ENCODE data around the gene ABCB11.

Gene ABCB11

DNA sequence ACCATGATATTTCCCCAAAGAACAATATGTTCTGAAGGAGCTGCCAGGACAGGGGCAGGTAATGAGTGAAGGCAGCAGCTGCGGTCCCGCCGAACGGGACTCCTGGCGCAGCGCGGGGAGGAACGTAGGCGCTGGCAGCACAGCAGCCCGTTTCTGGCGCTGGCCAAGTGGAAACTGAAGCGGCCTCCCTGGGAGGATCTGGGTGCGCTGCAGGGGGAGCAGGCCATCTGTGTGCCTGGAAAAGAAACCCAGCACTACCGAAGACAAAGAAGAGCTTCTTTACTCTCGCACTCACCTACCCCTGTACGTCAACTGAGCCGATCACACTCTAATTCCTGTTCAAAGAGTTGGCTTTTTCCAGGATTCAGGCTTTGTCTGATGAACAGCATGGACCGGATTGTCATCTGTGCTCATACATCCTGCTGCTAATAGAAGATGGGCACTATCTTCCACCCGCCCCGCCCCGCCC is 118.2 kb downstream of the ABCB11 start:
- no peak for DNase-seq (ENCODE audit: extremely low spot score)
- CTCF ChIA-PET = no interaction called here
- POLR2A ChIA-PET = no interaction called here
- no peak for TF ChIP-seq CTBP1 (IDR thresholded peaks at IDR 0.05; ENCODE audit: borderline replicate concordance)

DNA sequence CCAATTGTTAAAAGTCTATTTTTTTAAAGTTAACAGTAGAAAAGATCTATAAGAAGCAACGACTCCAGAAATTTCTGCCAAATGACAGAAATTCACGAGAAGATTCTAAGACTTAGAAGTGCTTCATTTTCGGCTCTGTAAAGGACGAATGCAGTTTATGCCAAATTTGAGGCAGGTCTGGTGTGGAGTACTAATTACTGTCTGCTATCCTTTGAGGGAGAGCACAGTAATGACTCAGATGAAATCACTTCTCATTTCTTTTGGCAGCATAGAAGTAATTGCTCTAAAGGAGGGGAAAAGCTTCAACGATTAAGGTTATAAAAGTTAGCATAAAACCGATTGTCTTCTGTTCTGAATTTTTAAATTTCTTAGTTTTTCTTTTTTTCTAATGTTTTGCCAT is 118.7 kb downstream of the ABCB11 start:
- ChIA-PET POLR2A (no interaction called here), CTCF (no interaction called here)
- no peak for DNase-seq (ENCODE audit: extremely low spot score)
- no peak for TF ChIP-seq ZNF384 (IDR thresholded peaks at IDR 0.05)
- TF ChIP-seq FOXA1 (IDR thresholded peaks at IDR 0.05) = no peak
- no peak for TF ChIP-seq L3MBTL2 (conservative IDR thresholded peaks at IDR 0.05)
- TF ChIP-seq TARDBP (IDR thresholded peaks at IDR 0.05) = no peak
- no peak for TF ChIP-seq FOXK2 (IDR thresholded peaks at IDR 0.05)
- no peak for TF ChIP-seq FOXM1 (IDR thresholded peaks at IDR 0.05; ENCODE audit: borderline replicate concordance)
- no peak for TF ChIP-seq ELF4 (IDR thresholded peaks at IDR 0.05)
- TF ChIP-seq SP1 (IDR thresholded peaks at IDR 0.05) = no peak
- no peak for TF ChIP-seq CTBP1 (IDR thresholded peaks at IDR 0.05; ENCODE audit: borderline replicate concordance)
- TF ChIP-seq LEF1 (IDR thresholded peaks at IDR 0.05; ENCODE audit: borderline replicate concordance) = no peak
- TF ChIP-seq BHLHE40 (IDR thresholded peaks at IDR 0.05; ENCODE audit: borderline replicate concordance) = no peak
- TF ChIP-seq, protein P1, sequence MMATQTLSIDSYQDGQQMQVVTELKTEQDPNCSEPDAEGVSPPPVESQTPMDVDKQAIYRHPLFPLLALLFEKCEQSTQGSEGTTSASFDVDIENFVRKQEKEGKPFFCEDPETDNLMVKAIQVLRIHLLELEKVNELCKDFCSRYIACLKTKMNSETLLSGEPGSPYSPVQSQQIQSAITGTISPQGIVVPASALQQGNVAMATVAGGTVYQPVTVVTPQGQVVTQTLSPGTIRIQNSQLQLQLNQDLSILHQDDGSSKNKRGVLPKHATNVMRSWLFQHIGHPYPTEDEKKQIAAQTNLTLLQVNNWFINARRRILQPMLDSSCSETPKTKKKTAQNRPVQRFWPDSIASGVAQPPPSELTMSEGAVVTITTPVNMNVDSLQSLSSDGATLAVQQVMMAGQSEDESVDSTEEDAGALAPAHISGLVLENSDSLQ (IDR thresholded peaks at IDR 0.05) = no peak
- no peak for TF ChIP-seq SUZ12 (IDR thresholded peaks at IDR 0.05)
- TF ChIP-seq HDGF (IDR thresholded peaks at IDR 0.05; ENCODE audit: borderline replicate concordance) = no peak
- no peak for TF ChIP-seq NFRKB (IDR thresholded peaks at IDR 0.05)
- no peak for TF ChIP-seq ARNT (IDR thresholded peaks at IDR 0.05)

DNA sequence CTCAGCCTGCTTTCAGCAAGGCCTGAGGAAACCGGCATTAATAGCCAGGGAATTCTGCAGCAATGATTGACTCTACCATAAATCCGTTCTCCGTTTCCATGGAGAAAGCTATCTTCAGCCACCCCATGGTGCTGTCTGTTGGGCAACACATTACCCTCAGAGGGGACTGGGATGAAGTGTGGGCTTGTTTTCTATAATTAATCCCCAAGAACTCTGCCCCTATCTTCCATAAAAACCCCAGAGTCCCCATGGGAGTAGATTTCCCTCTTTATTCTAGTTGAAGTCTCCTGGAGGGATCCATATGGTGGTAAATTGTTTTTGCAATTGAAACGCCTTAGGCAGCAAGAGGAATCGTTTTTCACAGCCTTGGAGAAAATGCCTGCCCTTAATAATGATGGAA is 120.8 kb downstream of the ABCB11 start:
- CTCF ChIA-PET = interaction anchor here (0.6 kb wide), 1 partner anchor 122 kb away, joined by 4 read pairs; no protein-coding TSS in a partner anchor
- POLR2A ChIA-PET = no interaction called here
- peak; percentile 16 for DNase-seq (ENCODE audit: extremely low spot score)
- TF ChIP-seq FOXM1 (IDR thresholded peaks at IDR 0.05; ENCODE audit: borderline replicate concordance) = no peak
- TF ChIP-seq, protein P1 (IDR thresholded peaks at IDR 0.05) = peak; percentile 83
- no peak for TF ChIP-seq SP1 (IDR thresholded peaks at IDR 0.05)
- TF ChIP-seq CTBP1 (IDR thresholded peaks at IDR 0.05; ENCODE audit: borderline replicate concordance) = peak; percentile 34; the same call in 1 of the 2 replicates
- no peak for TF ChIP-seq SUZ12 (IDR thresholded peaks at IDR 0.05)
- TF ChIP-seq ELF4 (IDR thresholded peaks at IDR 0.05) = no peak
- no peak for TF ChIP-seq FOXK2 (IDR thresholded peaks at IDR 0.05)
- TF ChIP-seq ZNF384 (IDR thresholded peaks at IDR 0.05) = no peak
- TF ChIP-seq TARDBP (IDR thresholded peaks at IDR 0.05) = no peak
- TF ChIP-seq BHLHE40 (IDR thresholded peaks at IDR 0.05; ENCODE audit: borderline replicate concordance) = no peak

DNA sequence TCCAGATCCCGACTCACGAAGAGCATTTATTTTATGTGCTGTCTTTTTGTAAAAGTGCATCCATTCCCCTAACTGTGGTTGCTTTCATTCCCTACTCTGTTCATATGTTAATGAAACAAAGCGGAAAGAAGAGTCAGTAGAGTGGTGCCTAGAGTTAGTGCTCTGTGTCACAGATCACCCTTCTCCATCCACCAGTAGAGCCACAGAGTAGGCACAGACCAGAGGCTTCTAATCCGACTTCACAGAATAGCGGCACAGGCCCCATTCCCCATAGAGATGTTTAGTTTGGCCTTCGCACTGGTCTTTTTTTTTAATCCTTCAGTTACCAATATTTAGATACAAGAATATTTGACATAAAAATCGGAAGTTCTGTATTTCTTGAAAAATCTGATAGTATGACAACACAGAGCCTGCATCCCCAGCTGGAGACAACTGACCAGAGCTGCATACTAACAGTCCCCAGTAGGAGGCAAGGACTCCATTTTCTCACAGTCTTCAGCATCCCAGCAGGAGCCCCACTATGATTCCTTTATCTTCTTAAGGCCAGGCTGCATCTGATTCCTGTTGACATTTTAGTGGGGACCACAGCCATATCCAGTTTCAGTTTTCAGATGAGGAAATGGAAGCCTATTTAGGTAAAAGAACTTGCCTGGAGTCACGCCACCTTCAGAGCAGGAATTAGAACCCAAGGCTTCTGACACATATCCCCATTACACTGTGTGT is 123.0 kb downstream of the ABCB11 start:
- POLR2A ChIA-PET = no interaction called here
- DNase-seq (ENCODE audit: extremely low spot score) = peak; percentile 20

DNA sequence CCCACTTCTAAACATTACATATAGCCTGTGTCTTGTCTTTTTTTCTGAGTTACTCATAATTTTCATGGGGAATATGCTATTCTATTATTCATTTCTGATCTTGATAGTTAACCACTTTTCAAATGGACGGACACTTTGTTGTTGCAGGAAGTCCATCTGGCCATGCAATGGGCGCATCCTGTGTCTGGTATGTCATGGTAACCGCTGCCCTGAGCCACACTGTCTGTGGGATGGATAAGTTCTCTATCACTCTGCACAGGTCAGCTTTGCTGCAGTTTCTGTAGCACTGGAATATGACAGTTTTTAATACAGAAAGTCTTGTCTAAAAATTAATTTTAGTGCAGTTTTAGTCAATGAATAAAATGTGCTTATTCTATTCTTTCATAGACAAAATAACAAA is 126.8 kb downstream of the ABCB11 start:
- TF ChIP-seq SP1 (IDR thresholded peaks at IDR 0.05) (no peak), ELF4 (IDR thresholded peaks at IDR 0.05) (no peak), NFRKB (IDR thresholded peaks at IDR 0.05) (no peak), FOXM1 (IDR thresholded peaks at IDR 0.05; ENCODE audit: borderline replicate concordance) (no peak), ARNT (IDR thresholded peaks at IDR 0.05) (no peak), L3MBTL2 (conservative IDR thresholded peaks at IDR 0.05) (no peak), TARDBP (IDR thresholded peaks at IDR 0.05) (no peak), SUZ12 (IDR thresholded peaks at IDR 0.05) (no peak), CTBP1 (IDR thresholded peaks at IDR 0.05; ENCODE audit: borderline replicate concordance) (no peak), FOXK2 (IDR thresholded peaks at IDR 0.05) (no peak), FOXA1 (IDR thresholded peaks at IDR 0.05) (no peak), LEF1 (IDR thresholded peaks at IDR 0.05; ENCODE audit: borderline replicate concordance) (no peak), HDGF (IDR thresholded peaks at IDR 0.05; ENCODE audit: borderline replicate concordance) (no peak), ZNF384 (IDR thresholded peaks at IDR 0.05) (no peak)
- TF ChIP-seq, protein P1 (IDR thresholded peaks at IDR 0.05) = no peak
- CTCF ChIA-PET = no interaction called here
- no peak for DNase-seq (ENCODE audit: extremely low spot score)
- POLR2A ChIA-PET = no interaction called here

More for the DNA sequence above, 123.0 kb downstream of the ABCB11 start:
- CTCF ChIA-PET = no interaction called here
- TF ChIP-seq BHLHE40 (IDR thresholded peaks at IDR 0.05; ENCODE audit: borderline replicate concordance) (no peak), ZNF384 (IDR thresholded peaks at IDR 0.05) (no peak), FOXM1 (IDR thresholded peaks at IDR 0.05; ENCODE audit: borderline replicate concordance) (no peak), ARNT (IDR thresholded peaks at IDR 0.05) (no peak), FOXK2 (IDR thresholded peaks at IDR 0.05) (no peak), TARDBP (IDR thresholded peaks at IDR 0.05) (no peak), LEF1 (IDR thresholded peaks at IDR 0.05; ENCODE audit: borderline replicate concordance) (no peak), FOXA1 (IDR thresholded peaks at IDR 0.05) (no peak), L3MBTL2 (conservative IDR thresholded peaks at IDR 0.05) (no peak), NFRKB (IDR thresholded peaks at IDR 0.05) (no peak), HDGF (IDR thresholded peaks at IDR 0.05; ENCODE audit: borderline replicate concordance) (no peak), ELF4 (IDR thresholded peaks at IDR 0.05) (no peak)

DNA sequence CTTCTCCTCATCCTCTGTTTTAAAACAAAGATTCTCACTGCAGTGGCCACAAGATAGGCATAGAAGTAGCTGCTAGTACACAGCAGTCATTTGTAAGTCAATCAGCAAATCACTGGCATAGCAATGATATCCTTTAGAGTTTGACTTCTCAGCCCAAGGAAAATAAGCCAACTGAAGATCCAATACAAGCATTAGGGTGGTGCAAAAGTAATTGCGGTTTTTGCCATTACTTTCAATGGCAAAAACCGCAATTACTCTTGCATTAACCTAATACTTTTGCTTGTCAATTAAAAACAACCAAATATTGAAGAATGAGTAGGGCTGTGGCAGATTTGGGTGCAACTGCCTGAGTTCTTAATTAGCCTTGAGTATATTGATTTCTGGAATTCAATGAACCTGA is 127.2 kb downstream of the ABCB11 start:
- peak; percentile 30; the same call in 1 of the 2 replicates for TF ChIP-seq ELF4 (IDR thresholded peaks at IDR 0.05)
- no peak for TF ChIP-seq CTBP1 (IDR thresholded peaks at IDR 0.05; ENCODE audit: borderline replicate concordance)
- no peak for TF ChIP-seq SUZ12 (IDR thresholded peaks at IDR 0.05)
- TF ChIP-seq FOXA1 (IDR thresholded peaks at IDR 0.05) = no peak
- CTCF ChIA-PET = no interaction called here
- no peak for DNase-seq (ENCODE audit: extremely low spot score)
- POLR2A ChIA-PET = no interaction called here

All from HEK293T (cell line).